Ishikawa (cell line): ENCODE results near the gene FAP.

Experiments used
- CEBPB ChIP-seq: IDR thresholded peaks from 2 replicates; pipeline ENCODE4 v1.6.1; 2012
- CREB1 ChIP-seq: IDR thresholded peaks from 2 replicates; pipeline ENCODE4 v1.6.1; 2012; ENCODE audit warnings: low read depth
- EGR1 ChIP-seq: IDR thresholded peaks from 2 replicates; pipeline ENCODE4 v1.6.1; 2012
- EP300 ChIP-seq: IDR thresholded peaks from 2 replicates; pipeline ENCODE4 v1.6.1; 2012; ENCODE audit warnings: borderline replicate concordance
- FOXM1 ChIP-seq: IDR thresholded peaks from 2 replicates; pipeline ENCODE4 v1.6.1; 2012; ENCODE audit warnings: low read depth, borderline replicate concordance
- NFIC ChIP-seq: IDR thresholded peaks from 2 replicates; pipeline ENCODE4 v1.6.1; 2012
- RAD21 ChIP-seq: IDR thresholded peaks from 2 replicates; pipeline ENCODE4 v1.6.1; 2012; ENCODE audit warnings: low read depth
- TAF1 ChIP-seq: IDR thresholded peaks from 2 replicates; pipeline ENCODE4 v1.6.1; 2012; ENCODE audit warnings: low read depth, mild to moderate bottlenecking
- YY1 ChIP-seq: IDR thresholded peaks from 2 replicates; pipeline ENCODE4 v1.6.1; 2012; ENCODE audit warnings: low read depth
- ZBTB7A ChIP-seq: IDR thresholded peaks from 2 replicates; pipeline ENCODE4 v1.6.1; 2012; ENCODE audit warnings: low read depth
- TF ChIP-seq, protein P1 (sequence below): IDR thresholded peaks from 2 replicates; pipeline ENCODE4 v1.6.1; 2012
- TF ChIP-seq, protein P2 (sequence below): IDR thresholded peaks from 2 replicates; pipeline ENCODE4 v1.6.1; 2012; ENCODE audit warnings: low read depth, mild to moderate bottlenecking

DNA sequence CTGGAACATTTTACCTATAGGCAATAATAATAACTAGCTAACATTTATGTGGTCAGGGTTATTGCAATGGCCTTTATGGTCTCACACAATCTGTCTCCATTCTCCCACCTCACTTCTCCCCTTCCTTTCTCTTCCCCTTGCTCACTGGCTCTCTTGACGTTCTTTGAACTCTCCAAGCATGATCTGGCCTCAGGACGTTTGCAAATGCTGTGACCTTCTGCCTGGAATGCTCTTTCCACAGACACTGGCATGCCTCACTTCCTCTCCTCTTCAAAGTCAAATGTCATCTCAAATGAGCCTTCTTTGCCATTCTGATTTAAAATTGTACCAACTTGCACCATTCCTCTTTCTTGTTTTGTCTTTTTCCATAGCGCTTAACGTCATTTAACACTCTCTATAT, 65.9 kb downstream of the FAP start:
- no peak for TF ChIP-seq EP300
- TF ChIP-seq ZBTB7A, result no peak
- no peak for TF ChIP-seq RAD21
- TF ChIP-seq, protein P1, sequence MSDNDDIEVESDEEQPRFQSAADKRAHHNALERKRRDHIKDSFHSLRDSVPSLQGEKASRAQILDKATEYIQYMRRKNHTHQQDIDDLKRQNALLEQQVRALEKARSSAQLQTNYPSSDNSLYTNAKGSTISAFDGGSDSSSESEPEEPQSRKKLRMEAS, result no peak
- no peak for TF ChIP-seq TAF1
- no peak for TF ChIP-seq FOXM1
- TF ChIP-seq YY1, result no peak
- no peak for TF ChIP-seq NFIC
- no peak for TF ChIP-seq CREB1
- no peak for TF ChIP-seq EGR1
- TF ChIP-seq, protein P2, sequence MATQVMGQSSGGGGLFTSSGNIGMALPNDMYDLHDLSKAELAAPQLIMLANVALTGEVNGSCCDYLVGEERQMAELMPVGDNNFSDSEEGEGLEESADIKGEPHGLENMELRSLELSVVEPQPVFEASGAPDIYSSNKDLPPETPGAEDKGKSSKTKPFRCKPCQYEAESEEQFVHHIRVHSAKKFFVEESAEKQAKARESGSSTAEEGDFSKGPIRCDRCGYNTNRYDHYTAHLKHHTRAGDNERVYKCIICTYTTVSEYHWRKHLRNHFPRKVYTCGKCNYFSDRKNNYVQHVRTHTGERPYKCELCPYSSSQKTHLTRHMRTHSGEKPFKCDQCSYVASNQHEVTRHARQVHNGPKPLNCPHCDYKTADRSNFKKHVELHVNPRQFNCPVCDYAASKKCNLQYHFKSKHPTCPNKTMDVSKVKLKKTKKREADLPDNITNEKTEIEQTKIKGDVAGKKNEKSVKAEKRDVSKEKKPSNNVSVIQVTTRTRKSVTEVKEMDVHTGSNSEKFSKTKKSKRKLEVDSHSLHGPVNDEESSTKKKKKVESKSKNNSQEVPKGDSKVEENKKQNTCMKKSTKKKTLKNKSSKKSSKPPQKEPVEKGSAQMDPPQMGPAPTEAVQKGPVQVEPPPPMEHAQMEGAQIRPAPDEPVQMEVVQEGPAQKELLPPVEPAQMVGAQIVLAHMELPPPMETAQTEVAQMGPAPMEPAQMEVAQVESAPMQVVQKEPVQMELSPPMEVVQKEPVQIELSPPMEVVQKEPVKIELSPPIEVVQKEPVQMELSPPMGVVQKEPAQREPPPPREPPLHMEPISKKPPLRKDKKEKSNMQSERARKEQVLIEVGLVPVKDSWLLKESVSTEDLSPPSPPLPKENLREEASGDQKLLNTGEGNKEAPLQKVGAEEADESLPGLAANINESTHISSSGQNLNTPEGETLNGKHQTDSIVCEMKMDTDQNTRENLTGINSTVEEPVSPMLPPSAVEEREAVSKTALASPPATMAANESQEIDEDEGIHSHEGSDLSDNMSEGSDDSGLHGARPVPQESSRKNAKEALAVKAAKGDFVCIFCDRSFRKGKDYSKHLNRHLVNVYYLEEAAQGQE, result no peak
- TF ChIP-seq CEBPB, result no peak
